Aorta (tissue), 5 donors: ENCODE results near the gene GALNT6. TPM values are rescaled to one million over a fixed set of nuclear protein-coding genes. Genes with fewer than 3 reads are reported as not detected.

Experiments used
- ATAC-seq: fragments of 200-7000 bp; cut with Tn5 transposase; one replicate; pipeline ENCODE4 v1.9.1; 2022; ENCODE audit warnings: moderate library complexity; ENCODE audit not compliant: low FRiP score
- DNase-seq, 2 donors: peaks; one replicate each; pipeline ENCODE4 v3.0.0-alpha.2; 2020
- H3K27ac ChIP-seq, 2 donors: one replicate each; pipeline ENCODE4 v1.5.1; 2013; ENCODE audit warnings: low read length in 2 of 2, mild to moderate bottlenecking in 2 of 2, moderate library complexity in 2 of 2, control low read depth in 1 of 2, inconsistent platforms in 1 of 2, low read depth in 1 of 2
- H3K27me3 ChIP-seq, 2 donors: one replicate each; pipeline ENCODE4 v1.6.1; 2013; ENCODE audit warnings: control low read depth in 1 of 2, low read length in 1 of 2, mild to moderate bottlenecking in 1 of 2, moderate library complexity in 1 of 2; ENCODE audit not compliant: insufficient read depth in 2 of 2, control insufficient read depth in 1 of 2
- H3K36me3 ChIP-seq, 2 donors: one replicate each; pipeline ENCODE4 v1.6.1; 2013; ENCODE audit warnings: control low read depth in 1 of 2, low read length in 1 of 2, mild to moderate bottlenecking in 1 of 2; ENCODE audit not compliant: insufficient read depth in 2 of 2, control insufficient read depth in 1 of 2
- H3K4me1 ChIP-seq, 2 donors: one replicate each; pipeline ENCODE4 v1.6.1; 2013; ENCODE audit warnings: low read length in 2 of 2, control low read depth in 1 of 2, mild to moderate bottlenecking in 1 of 2, moderate library complexity in 1 of 2; ENCODE audit not compliant: insufficient read depth in 2 of 2, control insufficient read depth in 1 of 2
- H3K4me3 ChIP-seq, 2 donors: one replicate each; pipeline ENCODE4 v1.5.1; 2013; ENCODE audit warnings: low read length in 2 of 2, control low read depth in 1 of 2, mild to moderate bottlenecking in 1 of 2
- H3K9me3 ChIP-seq: one replicate; pipeline ENCODE4 v1.6.1; 2013; ENCODE audit warnings: mild to moderate bottlenecking, low read length; ENCODE audit not compliant: control insufficient read depth
- WGBS, 2 donors: extraction: QIAGEN DNeasy Blood & Tissue Kit; methylation state at CpG; one replicate each; pipeline ENCODE4 v1.1.7; 2013; 5-methylcytosine and 5-hydroxymethylcytosine counted together
- intact Hi-C, 2 donors: fragments of 100-400 bp; cut with DNase I; formaldehyde crosslinking; loops; one replicate each; pipeline versions ENCODE4 v1.14.2 to v1.15.0; 2022
- polyA plus RNA-seq, 2 donors: library from polyadenylated mRNA; stranded (reverse); fragments of 200-250 nt; gene quantifications; one replicate each; pipeline ENCODE4 v1.2.3, GENCODE V29; 2013
- total RNA-seq, 2 donors: library from RNA; stranded (reverse); fragmentation: NEBNext Ultra II Directional; extraction: Animal tissue kit (Norgen Biotek cat#: 25700); gene quantifications; one replicate each; pipeline ENCODE4 v1.2.1, GENCODE V29; 2021
- donor health status: healthy with polysubstance abuse.
- donor health status: Bipolar disorder and iron deficiency.
- donor health status: DM: no; HTN: no; CAD: no.
- donor health status: DM: no; HTN: no; CAD: no.
- donor health status: DM: yes; HTN: yes; CAD: no.

The GALNT6 gene
- total and polyA plus RNA-seq, 4 donors, result 0.72 to 12.3 (median 6.0) TPM

DNA sequence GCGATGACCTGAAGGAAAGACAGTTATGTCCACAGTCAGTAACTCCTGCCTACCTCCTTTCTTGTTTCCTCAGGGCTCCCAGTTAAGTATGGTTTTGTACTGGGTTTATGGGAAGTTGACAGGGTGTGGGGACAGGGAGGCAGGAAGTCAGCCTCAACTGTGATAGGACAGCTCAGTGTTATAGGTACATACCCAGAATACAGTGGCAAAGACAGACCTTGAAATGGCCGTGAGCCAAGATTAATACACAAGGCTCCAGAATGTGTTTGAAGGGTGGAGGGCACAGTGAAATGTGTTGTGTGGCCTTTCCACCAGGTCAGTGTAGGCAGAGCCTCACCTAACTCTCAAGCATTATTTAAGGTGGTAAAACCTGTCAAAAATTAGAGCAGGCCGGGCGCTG lies 62.6 kb downstream of the GALNT6 start:
- Histone ChIP-seq H3K4me3 (no peak overlapping the region), H3K27ac (no peak overlapping the region), H3K4me1 (no peaks in the 10 kb centered on the region), H3K9me3 (no peaks in the 10 kb centered on the region), H3K36me3 (no peaks in the 10 kb centered on the region), H3K27me3 (no peaks in the 10 kb centered on the region)
- DNase-seq (no peak), ATAC-seq (no peak)
- 89 to 90% methylated on average over 4 of the region's 4 CpGs for WGBS, 2 donors
- intact Hi-C loops, result no loop called here

DNA sequence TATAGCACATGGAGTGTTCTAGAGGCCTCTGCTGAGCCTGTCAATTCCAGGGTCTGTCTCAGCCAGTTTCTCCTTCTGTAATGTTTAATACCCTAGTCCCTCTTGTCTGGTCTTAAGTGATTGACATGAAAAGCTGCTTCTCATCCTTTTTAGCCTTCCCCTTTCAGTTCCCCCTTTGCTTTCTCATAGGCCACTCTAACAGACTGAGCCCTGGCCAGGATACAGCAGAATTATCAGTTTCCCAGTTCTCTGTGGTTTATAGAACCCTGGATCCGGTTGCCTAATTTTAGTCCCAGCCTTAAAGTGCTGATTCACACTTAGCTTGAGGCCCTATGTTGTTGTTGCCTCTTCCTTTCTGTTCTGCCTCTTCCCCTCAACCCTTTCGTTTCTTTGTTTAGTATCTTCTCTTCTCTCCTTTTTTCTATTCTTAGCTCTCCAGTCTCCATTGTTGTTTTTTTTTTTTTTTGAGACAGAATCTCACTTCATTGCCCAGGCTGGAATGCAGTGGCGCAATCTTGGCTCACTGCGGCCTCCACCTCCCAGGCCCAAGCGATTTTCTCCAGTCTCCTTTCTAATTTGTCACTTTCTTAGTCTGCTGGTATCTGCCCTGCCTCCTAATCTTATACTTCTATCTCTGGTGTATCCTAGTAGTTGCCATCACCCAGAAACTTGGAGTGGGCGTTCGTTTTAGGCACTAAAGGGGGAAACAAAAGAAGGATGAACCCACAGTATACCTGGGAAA lies 64.3 kb downstream of the GALNT6 start:
- Histone ChIP-seq H3K36me3 (no peaks in the 10 kb centered on the region), H3K9me3 (no peaks in the 10 kb centered on the region), H3K27me3 (no peaks in the 10 kb centered on the region), H3K4me3 (no peak overlapping the region), H3K27ac (no peak overlapping the region), H3K4me1 (no peaks in the 10 kb centered on the region)
- DNase-seq, result peak in 1 of 2 donors; percentile 64
- 37 to 40% methylated on average over 7 of the region's 7 CpGs for WGBS, 2 donors
- ATAC-seq, result peak; percentile 59
- intact Hi-C loops, result no loop called here

DNA sequence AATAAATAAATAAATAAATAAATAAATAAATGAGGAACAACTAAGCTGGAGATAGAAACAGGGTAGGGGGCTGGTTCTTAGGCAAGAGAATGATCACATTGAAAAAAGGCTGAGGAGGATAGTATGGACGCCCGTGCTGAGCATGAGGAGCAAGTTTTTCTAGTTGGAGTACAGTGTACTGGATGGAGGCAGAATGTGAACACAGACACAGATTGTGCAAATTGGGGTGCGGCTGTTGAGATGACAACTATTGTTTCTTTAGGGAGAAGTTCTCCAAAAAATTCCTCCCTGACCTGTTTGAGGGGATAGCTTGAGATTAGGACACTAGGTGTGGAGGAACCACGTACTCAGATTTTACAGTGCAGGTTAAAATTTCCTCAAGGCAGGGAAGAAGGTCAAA lies 66.3 kb downstream of the GALNT6 start:
- Histone ChIP-seq H3K36me3 (no peaks in the 10 kb centered on the region), H3K9me3 (no peaks in the 10 kb centered on the region), H3K4me1 (no peaks in the 10 kb centered on the region), H3K27ac (no peak overlapping the region), H3K27me3 (no peaks in the 10 kb centered on the region), H3K4me3 (no peak overlapping the region)
- 93 to 99% methylated on average over 4 of the region's 4 CpGs for WGBS, 2 donors
- DNase-seq (no peak), ATAC-seq (no peak)
- intact Hi-C loops, result no loop called here

DNA sequence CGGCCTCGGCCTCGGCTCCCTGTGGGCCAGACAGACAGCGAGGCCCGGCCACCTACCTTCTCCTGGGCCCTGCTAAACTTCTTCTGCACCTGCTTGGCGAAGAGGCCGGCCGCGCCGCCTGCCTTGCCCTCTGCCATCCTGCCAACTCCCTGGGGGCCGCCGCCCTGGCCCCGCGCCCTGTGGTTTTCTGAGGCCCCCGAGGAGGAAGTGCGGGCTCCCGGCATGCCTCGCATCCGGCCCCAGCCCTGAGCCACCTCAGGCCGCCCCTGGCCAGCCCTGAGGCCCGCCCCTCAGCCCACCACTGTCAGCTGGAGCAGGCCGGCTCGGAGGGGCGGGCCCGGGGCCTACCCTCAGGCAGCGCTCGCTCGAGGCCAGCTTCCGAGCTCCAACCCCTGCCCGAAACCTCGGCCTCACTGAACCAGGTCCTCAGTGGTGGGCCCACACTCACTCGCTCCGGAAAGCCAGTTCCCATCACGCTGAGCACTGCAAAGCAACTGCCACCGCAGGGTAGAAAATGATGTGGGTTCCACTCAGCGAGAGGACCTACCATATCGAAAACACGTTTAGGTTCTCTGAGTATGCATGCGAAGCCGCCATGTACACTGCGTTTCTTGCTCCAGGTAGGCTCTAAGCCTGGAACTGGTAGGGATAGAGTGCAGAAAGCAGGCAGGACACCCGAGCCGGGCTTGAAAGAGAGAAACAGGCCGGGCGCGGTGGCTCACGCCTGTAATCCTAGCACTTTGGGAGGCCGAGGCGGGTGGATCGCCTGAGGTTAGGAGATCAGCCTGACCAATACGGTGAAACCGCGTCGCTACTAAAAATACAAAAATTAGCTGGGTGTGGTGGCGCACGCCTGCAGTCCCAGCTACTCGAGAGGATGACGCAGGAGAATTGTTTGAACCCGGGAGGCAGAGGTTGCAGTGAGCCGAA lies 67.0 kb downstream of the GALNT6 start, which contains the start of gene BIN2:
Gene BIN2, minus strand, starts transcription at position 209 of the 930 bp plus-strand sequence. Its CDS starts 72 bp downstream, at position 137.
- intact Hi-C loops, result no loop called here
- WGBS, 2 donors, result 95 to 97% methylated on average over 55 to 60 of the region's 60 CpGs
- no peaks in the 10 kb centered on the region for H3K4me1 ChIP-seq
- peak; percentile 80 for DNase-seq
- H3K27ac ChIP-seq, result no peak within 1 kb of the TSS
- peak; percentile 67 for ATAC-seq
- no peaks in the 10 kb centered on the region for H3K27me3 ChIP-seq
- H3K36me3 ChIP-seq, result no peaks in the 10 kb centered on the region
- no peaks in the 10 kb centered on the region for H3K9me3 ChIP-seq
- H3K4me3 ChIP-seq, result no peak within 1 kb of the TSS

DNA sequence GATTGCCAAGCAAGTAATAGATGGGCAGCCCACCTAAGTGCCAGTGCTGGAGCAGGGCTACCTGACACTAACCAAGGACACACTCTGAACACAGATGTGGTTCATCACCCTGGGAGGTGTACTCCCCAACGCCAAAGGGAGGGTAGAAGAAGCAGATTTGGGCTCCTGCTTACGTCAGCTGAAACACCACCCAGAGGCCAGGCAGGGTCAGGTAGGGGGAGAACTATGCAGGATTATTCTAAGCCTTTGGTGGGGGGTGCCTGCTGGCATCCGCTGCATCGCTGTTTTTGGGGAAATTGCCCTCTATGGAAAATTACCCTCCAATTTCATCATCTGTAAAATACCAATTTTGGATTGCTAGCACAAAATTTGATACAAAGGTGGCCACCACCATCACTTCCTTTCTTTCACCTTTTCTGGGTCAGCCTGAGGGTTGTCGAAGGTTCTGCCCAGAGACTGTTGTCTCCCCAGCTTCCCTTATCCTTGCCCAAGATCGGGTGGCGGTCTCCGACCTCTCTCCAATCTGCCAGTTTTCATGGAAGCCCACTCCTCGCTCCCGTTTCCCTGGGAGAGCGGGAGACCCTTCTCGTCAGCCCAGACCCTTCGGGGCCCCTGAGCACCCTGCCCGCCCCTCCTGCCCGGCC lies 67.8 kb downstream of the GALNT6 start:
- Histone ChIP-seq H3K4me3 (no peak overlapping the region), H3K36me3 (no peaks in the 10 kb centered on the region), H3K27me3 (no peaks in the 10 kb centered on the region), H3K9me3 (no peaks in the 10 kb centered on the region), H3K4me1 (no peaks in the 10 kb centered on the region), H3K27ac (no peak overlapping the region)
- 90 to 91% methylated on average over 15 of the region's 15 CpGs for WGBS, 2 donors
- ATAC-seq, result no peak
- intact Hi-C loops, result no loop called here
- DNase-seq, result no peak

DNA sequence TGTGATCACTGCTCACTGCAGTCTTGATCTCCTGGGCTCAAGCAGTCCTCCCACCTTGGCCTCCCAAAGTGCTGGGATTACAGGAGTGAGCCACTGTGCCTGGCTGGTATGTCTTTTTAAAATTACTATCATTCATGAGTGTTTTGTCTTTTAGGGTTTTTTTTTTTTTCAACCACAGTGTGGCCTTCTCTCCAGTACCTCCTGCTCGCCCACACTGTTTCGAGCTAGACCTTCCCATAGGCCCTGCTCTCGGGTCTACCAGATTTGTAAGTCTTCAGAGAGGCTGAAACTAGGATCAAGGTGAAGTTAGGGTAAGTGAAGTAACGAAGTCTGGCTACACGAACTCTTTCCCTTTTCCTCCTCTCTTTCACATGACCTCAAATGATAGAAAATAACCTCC lies 68.8 kb downstream of the GALNT6 start:
- DNase-seq, result no peak
- Histone ChIP-seq H3K9me3 (no peaks in the 10 kb centered on the region), H3K36me3 (no peaks in the 10 kb centered on the region), H3K4me3 (no peak overlapping the region), H3K27me3 (no peaks in the 10 kb centered on the region), H3K27ac (no peak overlapping the region), H3K4me1 (no peaks in the 10 kb centered on the region)
- WGBS, 2 donors, result 88 to 90% methylated on average over 5 of the region's 5 CpGs
- ATAC-seq, result no peak
- intact Hi-C loops, result no loop called here

DNA sequence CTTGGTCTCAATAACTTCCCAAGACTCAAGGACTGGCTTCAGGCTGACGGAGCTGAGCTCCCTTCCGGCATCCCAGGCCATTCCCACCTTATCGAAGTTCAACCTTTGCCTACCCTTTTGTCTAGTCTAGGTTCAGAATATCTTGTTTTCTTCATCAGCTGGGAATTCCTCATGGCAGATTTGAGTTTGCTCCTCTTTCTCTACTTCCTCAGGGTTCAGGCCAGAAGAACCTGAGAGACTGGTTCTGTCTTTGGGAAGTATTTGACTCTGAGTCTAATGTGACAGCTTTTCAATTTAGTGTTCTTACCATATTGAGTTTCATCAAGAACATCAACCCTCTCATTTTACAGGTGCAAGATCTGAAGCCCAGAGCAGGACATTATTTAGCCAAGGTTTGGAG lies 69.3 kb downstream of the GALNT6 start:
- Histone ChIP-seq H3K27me3 (no peaks in the 10 kb centered on the region), H3K36me3 (no peaks in the 10 kb centered on the region), H3K9me3 (no peaks in the 10 kb centered on the region), H3K27ac (no peak overlapping the region), H3K4me3 (no peak overlapping the region), H3K4me1 (no peaks in the 10 kb centered on the region)
- ATAC-seq (no peak), DNase-seq (no peak)
- intact Hi-C loops, result no loop called here
- WGBS, 2 donors, result 88 to 93% methylated on average over 3 of the region's 3 CpGs

DNA sequence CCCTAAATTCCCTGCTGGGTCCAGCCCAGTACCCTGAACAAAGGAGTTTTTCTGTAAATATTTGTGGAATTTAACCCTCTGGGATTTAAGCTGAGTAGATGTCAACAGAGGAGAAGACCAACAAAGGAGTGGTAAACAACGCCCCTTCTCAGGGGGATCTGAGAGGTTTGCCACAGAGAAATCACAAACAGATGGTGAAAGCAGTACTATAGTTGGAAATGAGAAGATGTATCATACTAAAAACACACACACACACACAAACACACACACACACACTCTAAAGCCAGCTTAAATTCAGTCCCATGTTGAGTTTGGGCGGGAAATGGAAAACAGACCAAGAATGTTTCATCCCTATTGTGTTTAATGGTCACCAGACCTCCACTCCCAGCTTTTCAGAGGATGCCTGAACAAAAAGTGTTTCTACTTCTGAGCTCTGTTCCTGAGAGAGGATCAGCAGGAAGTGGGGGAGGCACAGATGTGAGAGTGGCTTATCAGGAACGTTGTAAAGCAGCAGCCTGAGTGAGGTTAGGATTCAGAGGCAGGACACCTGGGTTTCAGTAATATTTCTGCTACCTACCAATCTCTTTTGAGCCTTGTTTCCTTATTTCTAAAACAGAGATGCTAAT lies 70.4 kb downstream of the GALNT6 start:
- H3K4me3 ChIP-seq, result no peak overlapping the region
- H3K9me3 ChIP-seq, result no peaks in the 10 kb centered on the region
- intact Hi-C loops, result no loop called here
- H3K27me3 ChIP-seq, result no peaks in the 10 kb centered on the region
- no peaks in the 10 kb centered on the region for H3K36me3 ChIP-seq
- H3K4me1 ChIP-seq, result no peaks in the 10 kb centered on the region
- WGBS, 2 donors, result 29 to 33% methylated on average over 3 of the region's 3 CpGs
- ATAC-seq, result no peak
- H3K27ac ChIP-seq, result no peak overlapping the region
- no peak for DNase-seq
